ENCODE data around the gene SLC36A1.

- TF ChIP-seq POLR2AphosphoS5 (IDR thresholded peaks at IDR 0.05) (no peak), CTCF (IDR thresholded peaks at IDR 0.05) (no peak)
These were observed 27.3 kb upstream of the SLC36A1 start for GRCh38 chr5:151420127-151420526.
